B cell (primary cell): ENCODE measurements around the gene RIOK1. TPM values are rescaled to one million over a fixed set of nuclear protein-coding genes. Genes with fewer than 3 reads are reported as not detected.

ENCODE experiments used
- ATAC-seq: fragments of 200-7000 bp; cut with Tn5 transposase; one replicate; pipeline ENCODE4 v1.10.0; 2021; ENCODE audit warnings: low read depth, mild to moderate bottlenecking, moderate number of reproducible peaks, moderate library complexity
- CTCF ChIA-PET: fragments of 350-600 bp; sonication (Branson Sonifier 250); formaldehyde crosslinking; loops from one replicate; lab custom pipeline; 2021; ENCODE audit warnings: antibody characterized with exemption, inconsistent platforms; lab: Charles Lee
- POLR2A ChIA-PET: fragments of 350-600 bp; sonication (Branson Sonifier 250); formaldehyde crosslinking; loops from one replicate; lab custom pipeline; 2021; ENCODE audit warnings: antibody characterized with exemption; lab: Charles Lee
- DNase-seq: peaks from one replicate; pipeline ENCODE4 v3.0.0; 2013
- H2AFZ ChIP-seq: 2 replicates; pipeline ENCODE4 v1.6.1; 2012; ENCODE audit warnings: mild to moderate bottlenecking, low read depth, low read length; ENCODE audit not compliant: insufficient read depth, poor library complexity, severe bottlenecking
- H3K27ac ChIP-seq, 2 donors: 1 replicate in 1 of 2; 2 replicates in 1 of 2; pipeline ENCODE4 v1.5.1; 2012 to 2013; ENCODE audit warnings: low read length in 2 of 2, mild to moderate bottlenecking in 2 of 2, moderate library complexity in 1 of 2
- H3K27me3 ChIP-seq, 4 experiments: fragments of 200-600 bp in 1 of 4; sonication (generic) in 1 of 4; replicated peaks in 1 of 4; 1 replicate in 2 of 4; 2 replicates in 2 of 4; pipeline versions ENCODE4 v1.6.1 to v1.7.0; 2013 to 2016; ENCODE audit warnings: low read length in 3 of 4, mild to moderate bottlenecking in 2 of 4, mixed read lengths in 1 of 4, moderate library complexity in 1 of 4; ENCODE audit not compliant: insufficient read depth in 4 of 4, control insufficient read depth in 3 of 4; ENCODE audit errors: control extremely low read depth in 1 of 4
- H3K36me3 ChIP-seq, 2 experiments: replicated peaks in 1 of 2; 1 replicate in 1 of 2; 2 replicates in 1 of 2; pipeline versions ENCODE4 v1.6.1 to v1.7.1; 2013; ENCODE audit warnings: low read length in 1 of 2; ENCODE audit not compliant: insufficient read depth in 2 of 2, control insufficient read depth in 1 of 2; ENCODE audit errors: control extremely low read depth in 1 of 2, extremely low read depth in 1 of 2
- H3K4me1 ChIP-seq, 2 donors: fragments of 200-600 bp in 1 of 2; sonication (generic) in 1 of 2; 1 replicate in 1 of 2; 2 replicates in 1 of 2; pipeline versions ENCODE4 v1.5.1 to v1.6.1; 2013 to 2017; ENCODE audit warnings: low read length in 2 of 2; ENCODE audit not compliant: control insufficient read depth in 2 of 2, insufficient read depth in 2 of 2
- H3K4me2 ChIP-seq: replicated peaks from 2 replicates; pipeline ENCODE3; 2012; ENCODE audit warnings: mild to moderate bottlenecking, low read depth, low read length; ENCODE audit not compliant: poor library complexity, severe bottlenecking
- H3K4me3 ChIP-seq, 5 experiments: fragments of 200-600 bp in 1 of 5; sonication (generic) in 1 of 5; 1 replicate in 3 of 5; 2 replicates in 2 of 5; pipeline versions ENCODE4 v1.5.1 to v1.7.0; 2011 to 2016; ENCODE audit warnings: low read length in 4 of 5, mild to moderate bottlenecking in 4 of 5, low read depth in 2 of 5, control low read depth in 1 of 5, moderate library complexity in 1 of 5; ENCODE audit not compliant: insufficient read depth in 1 of 5; ENCODE audit errors: control extremely low read depth in 1 of 5, extremely low read depth in 1 of 5
- H3K79me2 ChIP-seq: fragments of 200-600 bp; sonication (generic); one replicate; pipeline ENCODE4 v1.6.0; 2016; ENCODE audit warnings: low read length; ENCODE audit not compliant: control insufficient read depth, insufficient read depth
- H3K9ac ChIP-seq: fragments of 200-600 bp; sonication (generic); 2 replicates; pipeline ENCODE4 v1.6.1; 2017; ENCODE audit warnings: mild to moderate bottlenecking, low read length, moderate library complexity
- H3K9me3 ChIP-seq, 3 donors: one replicate each; pipeline versions ENCODE4 v1.6.1 to v1.7.1; 2013; ENCODE audit warnings: low read length in 2 of 3; ENCODE audit not compliant: control insufficient read depth in 2 of 3, insufficient read depth in 1 of 3; ENCODE audit errors: control extremely low read depth in 1 of 3
- H4K20me1 ChIP-seq: 2 replicates; pipeline ENCODE4 v1.6.0; 2012; ENCODE audit warnings: mild to moderate bottlenecking, low read length; ENCODE audit not compliant: insufficient read depth, control insufficient read depth, poor library complexity, severe bottlenecking
- H3K27ac Mint-ChIP-seq: one replicate; pipeline ENCODE4 v1.8.0; 2021; ENCODE audit warnings: mixed read lengths
- H3K27me3 Mint-ChIP-seq: one replicate; pipeline ENCODE4 v1.8.0; 2021; ENCODE audit warnings: mixed read lengths
- H3K4me1 Mint-ChIP-seq: one replicate; pipeline ENCODE4 v1.8.0; 2021; ENCODE audit warnings: mixed read lengths
- H3K4me3 Mint-ChIP-seq: one replicate; pipeline ENCODE4 v1.8.0; 2021; ENCODE audit warnings: mixed read lengths
- H3K9me3 Mint-ChIP-seq: one replicate; pipeline ENCODE4 v1.8.0; 2022; ENCODE audit warnings: mixed read lengths; ENCODE audit not compliant: insufficient read depth
- CTCF ChIP-seq: fragments of 200-600 bp; IDR thresholded peaks from one replicate; pipeline ENCODE4 v1.8.0; 2022; ENCODE audit warnings: antibody characterized with exemption, mild to moderate bottlenecking
- EZH2 ChIP-seq: IDR thresholded peaks from 2 replicates; pipeline ENCODE4 v1.6.1; 2012; ENCODE audit warnings: borderline replicate concordance, low read depth, mild to moderate bottlenecking, moderate library complexity, low read length; ENCODE audit not compliant: insufficient read depth, poor library complexity, severe bottlenecking
- WGBS: methylation state at CpG from one replicate; pipeline ENCODE4 v1.1.5; 2013; ENCODE audit warnings: missing lambda C conversion rate; ENCODE audit not compliant: insufficient coverage; 5-methylcytosine and 5-hydroxymethylcytosine counted together
- intact Hi-C: fragments of 100-400 bp; cut with micrococcal nuclease; formaldehyde crosslinking; loops from one replicate; pipeline ENCODE4 v1.10.0; 2022
- polyA plus RNA-seq: library from polyadenylated mRNA; depleted of rRNA; stranded (reverse); fragments of >200 nt; gene quantifications from 2 replicates; pipeline ENCODE4 v1.2.3, GENCODE V29; 2012
- total RNA-seq, 2 donors: library from RNA; stranded (reverse); fragments of 120-200 nt in 1 of 2; gene quantifications; 1 replicate in 1 of 2; 2 replicates in 1 of 2; pipeline versions ENCODE4 v1.2.3 to v1.2.4, GENCODE V29; 2013 to 2022

The RIOK1 gene
- total and polyA plus RNA-seq, 2 donors (not counting 1 experiment from before 2014, with no cell fraction given), result 13.9 to 25.9 TPM

- TF ChIP-seq EZH2, result no peak
- intact Hi-C loops, result no loop called here
- CTCF ChIA-PET, result interaction anchor here (0.6 to 1.6 kb wide), 3 partner anchors 12 to 677 kb away, joined by 3 read pairs; partner anchors contain the start of genes CAGE1 and RIOK1
- no peak overlapping the region for H3K4me3 Mint-ChIP-seq
- ATAC-seq, result no peak
- H3K4me1 ChIP-seq, result no peaks in the 10 kb centered on the region
- POLR2A ChIA-PET, result no interaction called here
- H3K27me3 Mint-ChIP-seq, result no peaks in the 10 kb centered on the region
- no CpG with 5 or more reads among the region's 3 CpGs for whole genome bisulfite sequencing
- no peak overlapping the region for H3K27ac ChIP-seq
- no peak overlapping the region for H3K9ac ChIP-seq
- H3K9me3 Mint-ChIP-seq, result no peaks in the 10 kb centered on the region
- no peaks in the 10 kb centered on the region for H3K9me3 ChIP-seq
- no peaks in the 10 kb centered on the region for H3K79me2 ChIP-seq
- no peak overlapping the region for H3K27ac Mint-ChIP-seq
- peaks cover 20 to 83% of the 10 kb centered on the region in 2 experiments for H3K36me3 ChIP-seq
- H4K20me1 ChIP-seq, result no peaks in the 10 kb centered on the region
- H3K4me3 ChIP-seq, result no peak overlapping the region
- no peak for DNase-seq
- no peaks in the 10 kb centered on the region for H3K27me3 ChIP-seq
- no peak overlapping the region for H3K4me2 ChIP-seq
- no peak overlapping the region for H2AFZ ChIP-seq
- no peaks in the 10 kb centered on the region for H3K4me1 Mint-ChIP-seq
These were observed 11.5 kb downstream of the RIOK1 start for GRCh38 chr6:7401075-7401474.

- Histone ChIP-seq H3K4me3 (no peak overlapping the region), H3K9ac (no peak overlapping the region), H3K4me2 (no peak overlapping the region), H3K4me1 (no peaks in the 10 kb centered on the region), H3K79me2 (no peaks in the 10 kb centered on the region), H2AFZ (no peak overlapping the region), H3K27me3 (no peaks in the 10 kb centered on the region), H3K9me3 (no peaks in the 10 kb centered on the region), H4K20me1 (no peaks in the 10 kb centered on the region), H3K36me3 (peaks cover 19 to 84% of the 10 kb centered on the region in 2 experiments), H3K27ac (no peak overlapping the region)
- DNase-seq (no peak), ATAC-seq (no peak)
- H3K4me3 Mint-ChIP-seq, result no peak overlapping the region
- 100% methylated on average over 1 of the region's 1 CpG for WGBS
- TF ChIP-seq EZH2 (no peak), CTCF (no peak)
- no peaks in the 10 kb centered on the region for H3K4me1 Mint-ChIP-seq
- H3K9me3 Mint-ChIP-seq, result no peaks in the 10 kb centered on the region
- no peak overlapping the region for H3K27ac Mint-ChIP-seq
- intact Hi-C loops, result no loop called here
- ChIA-PET CTCF (no interaction called here), POLR2A (no interaction called here)
- no peaks in the 10 kb centered on the region for H3K27me3 Mint-ChIP-seq
These were observed 13.1 kb downstream of the RIOK1 start for GRCh38 chr6:7402716-7403115.
